Psoas muscle (tissue), 8 donors: ENCODE measurements around the gene RAPGEF4. TPM values are rescaled to one million over a fixed set of nuclear protein-coding genes. Genes with fewer than 3 reads are reported as not detected.

Source experiments
- ATAC-seq, 4 donors: fragments of 200-7000 bp; cut with Tn5 transposase; one replicate each; pipeline ENCODE4 v1.9.1; 2020; ENCODE audit warnings: moderate library complexity in 3 of 4, mild to moderate bottlenecking in 2 of 4
- DNase-seq, 2 donors: peaks; one replicate each; pipeline ENCODE4 v3.0.0-alpha.2; 2020
- H3K27ac ChIP-seq: fragments of 200-600 bp; one replicate; pipeline ENCODE4 v1.8.0; 2022
- H3K27me3 ChIP-seq, 3 donors: fragments of 200-600 bp in 1 of 3; one replicate each; pipeline versions ENCODE4 v1.6.1 to v1.8.0; 2013 to 2022; ENCODE audit warnings: low read length in 2 of 3, mild to moderate bottlenecking in 2 of 3, moderate library complexity in 1 of 3; ENCODE audit not compliant: insufficient read depth in 3 of 3
- H3K36me3 ChIP-seq, 2 donors: fragments of 200-600 bp in 1 of 2; one replicate each; pipeline versions ENCODE4 v1.6.1 to v1.8.0; 2013 to 2022; ENCODE audit warnings: low read depth in 1 of 2, mild to moderate bottlenecking in 1 of 2, moderate library complexity in 1 of 2; ENCODE audit not compliant: insufficient read depth in 1 of 2
- H3K4me1 ChIP-seq: fragments of 200-600 bp; one replicate; pipeline ENCODE4 v1.8.0; 2022
- H3K4me3 ChIP-seq: fragments of 200-600 bp; one replicate; pipeline ENCODE4 v1.8.0; 2022; ENCODE audit warnings: mild to moderate bottlenecking
- H3K9me3 ChIP-seq: fragments of 200-600 bp; one replicate; pipeline ENCODE4 v1.8.0; 2022
- WGBS, 3 donors: extraction: QIAGEN DNeasy Blood & Tissue Kit; methylation state at CpG; one replicate each; pipeline versions ENCODE4 v1.1.6 to v1.1.7; 2013; 5-methylcytosine and 5-hydroxymethylcytosine counted together
- intact Hi-C, 2 donors: fragments of 100-400 bp; cut with DNase I; formaldehyde crosslinking; loops; one replicate each; pipeline versions ENCODE4 v1.11.0 to v1.14.2; 2022
- polyA plus RNA-seq, 3 donors: library from polyadenylated mRNA; stranded (reverse); fragments of 200-250 nt; gene quantifications; one replicate each; pipeline ENCODE4 v1.2.3, GENCODE V29; 2013
- total RNA-seq, 4 donors: library from RNA; stranded (reverse); fragmentation: NEBNext Ultra II Directional in 2 of 4; extraction: Animal tissue kit (Norgen Biotek cat#: 25700) in 2 of 4; gene quantifications; one replicate each; pipeline versions ENCODE4 v1.2.1 to v1.2.4, GENCODE V29; 2021 to 2023
- TF ChIP-seq, protein P1 (sequence below): fragments of 200-600 bp; IDR thresholded peaks from one replicate; pipeline ENCODE4 v1.8.0; 2022; ENCODE audit warnings: antibody characterized with exemption
- donor health status: healthy with polysubstance abuse.
- donor health status: DM: no; HTN: no; CAD: no; lungs with moderate emphysema.
- donor health status: Bipolar disorder and iron deficiency.
- donor health status: healthy.
- donor health status: DM: yes; HTN: yes; CAD: no.
- donor health status: DM: no; HTN: no; CAD: no.
- donor health status: DM: no; HTN: no; CAD: no.
- donor health status: DM: yes; HTN: yes; CAD: no.

Gene RAPGEF4
- total and polyA plus RNA-seq, 7 donors: 0.61 to 2.0 (median 0.92) TPM

DNA sequence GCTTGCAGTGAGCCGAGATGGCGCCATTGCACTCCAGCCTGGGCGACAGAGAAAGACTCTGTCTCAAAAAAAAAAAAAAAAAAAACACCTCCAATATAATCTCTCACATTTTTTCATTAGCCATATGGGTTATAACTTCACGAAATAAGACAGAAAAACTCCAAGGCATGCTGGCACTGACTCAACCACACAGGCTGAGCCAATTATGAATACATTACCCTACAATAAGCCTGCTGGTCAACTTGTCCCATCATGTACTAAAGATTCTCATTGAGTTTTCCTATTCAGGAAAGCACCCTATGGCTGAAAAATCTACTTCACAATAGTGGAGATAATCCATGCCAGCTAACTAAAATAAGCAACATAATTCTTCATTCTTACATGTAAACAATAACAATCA is 327.2 kb downstream of the RAPGEF4 start:
- no peaks in the 10 kb centered on the region for H3K36me3 ChIP-seq
- DNase-seq (no peak), ATAC-seq (no peak)
- no peaks in the 10 kb centered on the region for H3K27me3 ChIP-seq
- intact Hi-C loops: no loop called here
- WGBS, 3 donors: 79 to 86% (median 80%) methylated on average over 2 to 4 of the region's 4 CpGs
- H3K9me3 ChIP-seq: no peaks in the 10 kb centered on the region
- H3K27ac ChIP-seq: no peak overlapping the region
- H3K4me1 ChIP-seq: peaks cover 25% of the 10 kb centered on the region
- TF ChIP-seq, protein P1, sequence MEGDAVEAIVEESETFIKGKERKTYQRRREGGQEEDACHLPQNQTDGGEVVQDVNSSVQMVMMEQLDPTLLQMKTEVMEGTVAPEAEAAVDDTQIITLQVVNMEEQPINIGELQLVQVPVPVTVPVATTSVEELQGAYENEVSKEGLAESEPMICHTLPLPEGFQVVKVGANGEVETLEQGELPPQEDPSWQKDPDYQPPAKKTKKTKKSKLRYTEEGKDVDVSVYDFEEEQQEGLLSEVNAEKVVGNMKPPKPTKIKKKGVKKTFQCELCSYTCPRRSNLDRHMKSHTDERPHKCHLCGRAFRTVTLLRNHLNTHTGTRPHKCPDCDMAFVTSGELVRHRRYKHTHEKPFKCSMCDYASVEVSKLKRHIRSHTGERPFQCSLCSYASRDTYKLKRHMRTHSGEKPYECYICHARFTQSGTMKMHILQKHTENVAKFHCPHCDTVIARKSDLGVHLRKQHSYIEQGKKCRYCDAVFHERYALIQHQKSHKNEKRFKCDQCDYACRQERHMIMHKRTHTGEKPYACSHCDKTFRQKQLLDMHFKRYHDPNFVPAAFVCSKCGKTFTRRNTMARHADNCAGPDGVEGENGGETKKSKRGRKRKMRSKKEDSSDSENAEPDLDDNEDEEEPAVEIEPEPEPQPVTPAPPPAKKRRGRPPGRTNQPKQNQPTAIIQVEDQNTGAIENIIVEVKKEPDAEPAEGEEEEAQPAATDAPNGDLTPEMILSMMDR: no peak
- no peak overlapping the region for H3K4me3 ChIP-seq

DNA sequence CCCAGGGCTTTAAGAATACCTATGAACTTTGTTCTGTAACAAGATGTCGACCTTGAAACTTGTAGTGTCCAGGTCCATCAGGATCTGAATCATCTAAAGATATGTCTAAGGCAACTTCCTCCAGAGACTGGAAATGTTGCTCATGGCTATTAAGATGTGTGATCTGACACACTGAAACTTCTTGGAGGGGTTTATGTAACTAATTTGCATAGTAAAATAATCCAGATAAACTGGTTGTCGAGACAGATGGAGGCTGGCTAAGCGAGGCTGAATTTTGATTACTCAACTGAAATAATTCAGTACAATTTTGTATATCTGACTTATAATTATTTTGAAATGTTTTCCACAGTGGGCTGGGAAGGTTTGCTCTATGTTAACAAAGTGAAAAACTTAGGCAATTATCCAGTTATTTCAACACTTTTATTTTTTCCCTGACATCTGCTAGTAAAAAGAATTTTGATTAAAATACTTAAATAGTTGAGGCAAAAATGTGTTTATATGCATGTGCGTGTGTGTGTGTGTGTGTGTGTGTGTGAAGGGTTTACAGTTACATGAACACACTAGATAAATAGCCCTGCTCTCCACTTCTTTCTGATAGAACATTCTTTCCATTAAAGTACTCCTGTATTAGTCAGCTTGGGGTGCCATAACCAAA is 328.6 kb downstream of the RAPGEF4 start:
- H3K27ac ChIP-seq: no peak overlapping the region
- TF ChIP-seq, protein P1: no peak
- H3K36me3 ChIP-seq: no peaks in the 10 kb centered on the region
- DNase-seq (no peak), ATAC-seq (no peak)
- 68 to 81% (median 80%) methylated on average over 4 of the region's 4 CpGs for WGBS, 3 donors
- intact Hi-C loops: no loop called here
- H3K27me3 ChIP-seq: no peaks in the 10 kb centered on the region
- H3K9me3 ChIP-seq: no peaks in the 10 kb centered on the region
- H3K4me1 ChIP-seq: peaks cover 13% of the 10 kb centered on the region
- no peak overlapping the region for H3K4me3 ChIP-seq

DNA sequence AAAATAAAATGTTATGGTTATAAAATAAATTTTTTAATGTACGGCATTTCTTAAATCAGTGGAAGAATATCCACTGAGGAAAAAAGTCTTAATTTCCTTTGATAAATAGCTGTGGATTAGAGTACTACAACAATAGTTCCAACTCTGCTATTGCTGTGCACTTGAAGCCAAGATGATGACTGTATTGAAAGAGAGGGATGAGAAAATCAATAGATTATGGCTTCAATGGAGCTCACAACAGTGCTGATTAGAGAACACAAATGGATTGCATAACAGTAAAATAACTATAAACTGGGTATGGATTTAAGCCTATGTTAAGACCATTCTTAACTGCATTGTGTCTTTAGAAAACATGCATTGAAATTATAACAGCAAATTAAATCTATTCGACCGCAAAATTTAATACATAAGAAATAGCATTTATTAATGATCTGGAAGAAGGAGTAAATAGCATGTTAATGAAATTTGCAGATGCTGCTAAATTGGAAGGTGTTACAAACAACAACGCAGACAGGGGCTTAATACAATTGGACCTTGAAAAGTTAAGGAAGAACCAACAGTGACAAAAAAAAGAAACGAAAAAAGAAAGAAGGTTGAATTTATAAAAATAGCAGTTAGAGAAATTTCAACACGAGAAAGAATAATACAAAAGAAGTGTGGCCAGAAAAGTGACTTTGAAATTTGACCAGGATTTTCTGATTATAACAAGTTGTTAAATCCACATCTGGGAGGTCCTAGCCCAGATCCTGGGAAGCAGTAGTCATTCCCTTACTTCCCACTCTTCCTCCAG is 331.4 kb downstream of the RAPGEF4 start:
- ATAC-seq (no peak), DNase-seq (no peak)
- Histone ChIP-seq H3K27ac (no peak overlapping the region), H3K4me1 (peaks cover 3% of the 10 kb centered on the region), H3K9me3 (no peaks in the 10 kb centered on the region), H3K4me3 (no peak overlapping the region), H3K27me3 (no peaks in the 10 kb centered on the region), H3K36me3 (no peaks in the 10 kb centered on the region)
- 75 to 90% (median 81%) methylated on average over 6 of the region's 6 CpGs for WGBS, 3 donors
- TF ChIP-seq, protein P1: no peak
- intact Hi-C loops: no loop called here

DNA sequence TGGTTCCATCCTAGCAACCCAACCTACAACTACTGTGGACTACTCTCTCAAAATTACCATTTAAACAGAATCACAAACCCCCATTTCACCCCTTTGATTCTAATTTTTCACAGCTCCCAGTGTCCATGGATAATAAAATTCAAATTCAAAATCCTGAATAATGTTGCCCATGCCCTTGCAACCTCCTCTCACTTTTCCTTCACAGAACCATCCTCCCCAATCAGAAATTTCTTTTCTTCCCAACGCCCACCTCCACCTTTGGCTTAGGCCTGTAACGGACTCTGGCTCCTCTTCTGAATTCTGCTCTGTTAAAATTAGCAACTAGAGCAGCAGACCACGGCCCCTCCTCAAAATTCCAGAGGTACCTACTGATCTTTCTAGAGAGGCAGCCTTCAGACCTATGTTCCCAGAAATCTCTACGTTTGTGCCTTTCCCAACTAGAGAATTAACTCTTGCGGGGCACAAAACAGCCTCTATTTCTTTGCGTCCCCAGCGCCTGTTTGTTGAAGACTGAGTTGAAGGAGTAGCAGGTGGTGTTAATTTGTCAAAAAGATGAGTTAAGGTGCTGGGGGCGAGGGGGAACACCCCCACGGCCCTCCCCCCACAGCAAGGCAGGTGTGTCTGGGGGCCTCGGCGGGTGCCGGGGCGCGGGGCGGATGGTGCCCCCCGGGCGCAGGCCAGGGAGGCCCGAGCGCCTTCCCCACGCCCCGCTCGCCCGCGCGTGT is 339.6 kb downstream of the RAPGEF4 start:
- ATAC-seq: no peak
- Histone ChIP-seq H3K27ac (peak overlapping the region; percentile 100), H3K4me3 (peak overlapping the region; percentile 89), H3K9me3 (no peaks in the 10 kb centered on the region), H3K27me3 (no peaks in the 10 kb centered on the region), H3K4me1 (peaks cover 46% of the 10 kb centered on the region), H3K36me3 (no peaks in the 10 kb centered on the region)
- no peak for DNase-seq
- TF ChIP-seq, protein P1: no peak
- WGBS, 3 donors: 6 to 10% (median 10%) methylated on average over 12 to 25 of the region's 25 CpGs
- intact Hi-C loops: loop anchor here (1.0 to 5.0 kb wide), 3 partner anchors 26 to 137 kb away; no protein-coding TSS in a partner anchor
